Measurements from ENCODE around the gene FAM81A.

- TF ChIP-seq CTCF (IDR thresholded peaks at IDR 0.05) (no peak), POLR2A (IDR thresholded peaks at IDR 0.05) (no peak)
Observed at GRCh38 chr15:59446232-59446957, 8.4 kb downstream of the FAM81A start.
